Sigmoid colon (tissue), 4 donors: ENCODE measurements around the gene PEX7.

Source experiments
- CTCF ChIP-seq, 4 experiments: fragments of 450-650 bp in 3 of 4; fragments of 200-600 bp in 1 of 4; IDR thresholded peaks; one replicate each; pipeline ENCODE4 v1.5.1; 2016 to 2019; ENCODE audit warnings: antibody characterized with exemption in 4 of 4, mild to moderate bottlenecking in 3 of 4, moderate library complexity in 2 of 4
- EP300 ChIP-seq, 4 donors: sonication (generic); formaldehyde crosslinking; IDR thresholded peaks; one replicate each; pipeline ENCODE4 v1.6.1; 2017; ENCODE audit warnings: antibody characterized with exemption in 4 of 4
- POLR2A ChIP-seq, 2 donors: fragments of 450-650 bp; IDR thresholded peaks; one replicate each; pipeline ENCODE4 v1.6.1; 2016; ENCODE audit warnings: antibody characterized with exemption in 2 of 2, mild to moderate bottlenecking in 2 of 2, moderate library complexity in 2 of 2
- POLR2AphosphoS5 ChIP-seq, 4 donors: sonication (generic); formaldehyde crosslinking; IDR thresholded peaks; one replicate each; pipeline ENCODE4 v1.6.1; 2017; ENCODE audit warnings: antibody characterized with exemption in 4 of 4

GRCh38 chr6:136786658-136787057 is 35.7 kb upstream of the PEX7 start:
- TF ChIP-seq POLR2A (IDR thresholded peaks at IDR 0.05) (no peak), CTCF (IDR thresholded peaks at IDR 0.05) (no peak), EP300 (IDR thresholded peaks at IDR 0.05) (no peak), POLR2AphosphoS5 (IDR thresholded peaks at IDR 0.05) (no peak)
